Measurements from ENCODE around the gene GPC5.

GPC5 gene

DNA sequence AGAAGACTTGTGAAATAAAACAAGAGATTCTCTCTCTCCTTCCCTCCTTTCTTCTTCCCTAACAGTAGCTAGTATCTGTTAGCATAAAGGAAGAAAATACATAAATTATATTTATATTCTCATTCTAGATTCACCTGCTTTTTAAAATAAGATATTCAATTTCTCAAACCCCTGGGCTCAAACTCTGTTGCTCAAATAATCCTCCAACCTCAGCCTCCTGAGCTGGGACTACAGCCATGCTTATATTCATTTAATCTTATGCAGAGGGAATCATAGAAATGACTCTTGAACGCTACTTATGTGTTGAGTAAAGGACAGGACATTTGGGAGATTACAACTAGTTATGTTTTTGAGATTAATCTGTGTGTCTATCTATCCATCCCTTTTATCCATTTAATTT, 56.2 kb downstream of the GPC5 start:
- Histone ChIP-seq H3K36me3 (ENCODE audit: insufficient read depth, low read length) (no peaks in the 10 kb centered on the region), H3K79me2 (ENCODE audit: insufficient read depth, low read length) (no peaks in the 10 kb centered on the region), H3K27me3 (ENCODE audit: insufficient read depth, low read length) (no peaks in the 10 kb centered on the region), H2AFZ (ENCODE audit: low read length) (no peak overlapping the region), H3K9ac (ENCODE audit: low read length) (no peak overlapping the region), H3K4me1 (ENCODE audit: insufficient read depth, low read length, severe bottlenecking) (no peaks in the 10 kb centered on the region), H3K9me2 (ENCODE audit: low read depth, low read length) (no peaks in the 10 kb centered on the region), H4K20me1 (ENCODE audit: insufficient read depth, low read length) (no peaks in the 10 kb centered on the region), H3K9me3 (ENCODE audit: low read length) (no peaks in the 10 kb centered on the region), H3K27ac (ENCODE audit: low read depth, low read length, poor library complexity, severe bottlenecking) (no peak overlapping the region), H3K4me2 (ENCODE audit: low read length) (no peak overlapping the region), H3K4me3 (ENCODE audit: low read depth, low read length, poor library complexity, severe bottlenecking) (no peak overlapping the region), H3F3A (ENCODE audit: insufficient read depth, low read length) (no peaks in the 10 kb centered on the region)
- no peak for TF ChIP-seq EZH2 (IDR thresholded peaks at IDR 0.05; ENCODE audit: borderline replicate concordance, low read length)
- TF ChIP-seq, protein P1, sequence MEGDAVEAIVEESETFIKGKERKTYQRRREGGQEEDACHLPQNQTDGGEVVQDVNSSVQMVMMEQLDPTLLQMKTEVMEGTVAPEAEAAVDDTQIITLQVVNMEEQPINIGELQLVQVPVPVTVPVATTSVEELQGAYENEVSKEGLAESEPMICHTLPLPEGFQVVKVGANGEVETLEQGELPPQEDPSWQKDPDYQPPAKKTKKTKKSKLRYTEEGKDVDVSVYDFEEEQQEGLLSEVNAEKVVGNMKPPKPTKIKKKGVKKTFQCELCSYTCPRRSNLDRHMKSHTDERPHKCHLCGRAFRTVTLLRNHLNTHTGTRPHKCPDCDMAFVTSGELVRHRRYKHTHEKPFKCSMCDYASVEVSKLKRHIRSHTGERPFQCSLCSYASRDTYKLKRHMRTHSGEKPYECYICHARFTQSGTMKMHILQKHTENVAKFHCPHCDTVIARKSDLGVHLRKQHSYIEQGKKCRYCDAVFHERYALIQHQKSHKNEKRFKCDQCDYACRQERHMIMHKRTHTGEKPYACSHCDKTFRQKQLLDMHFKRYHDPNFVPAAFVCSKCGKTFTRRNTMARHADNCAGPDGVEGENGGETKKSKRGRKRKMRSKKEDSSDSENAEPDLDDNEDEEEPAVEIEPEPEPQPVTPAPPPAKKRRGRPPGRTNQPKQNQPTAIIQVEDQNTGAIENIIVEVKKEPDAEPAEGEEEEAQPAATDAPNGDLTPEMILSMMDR (IDR thresholded peaks at IDR 0.05; ENCODE audit: low read length) = no peak

DNA sequence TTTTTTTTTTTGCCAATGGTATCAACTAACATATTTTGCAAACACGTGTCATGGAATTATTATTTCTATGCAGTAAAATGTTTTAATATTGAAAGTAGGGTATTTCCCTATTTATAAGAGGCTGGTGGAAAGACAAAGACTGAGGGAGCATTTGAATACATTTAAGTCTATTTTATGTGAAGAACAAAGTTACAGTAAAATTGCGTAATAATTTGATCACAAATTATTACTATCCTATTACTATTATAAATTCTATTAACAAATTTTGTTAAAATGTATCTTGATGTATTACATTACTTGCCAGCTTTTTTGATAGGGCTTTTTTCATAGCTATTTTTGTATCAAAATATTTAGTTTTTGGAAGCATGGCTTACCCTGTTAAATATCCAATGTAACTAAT, 58.4 kb downstream of the GPC5 start:
- no peaks in the 10 kb centered on the region for H3K9me3 ChIP-seq (ENCODE audit: low read length)

DNA sequence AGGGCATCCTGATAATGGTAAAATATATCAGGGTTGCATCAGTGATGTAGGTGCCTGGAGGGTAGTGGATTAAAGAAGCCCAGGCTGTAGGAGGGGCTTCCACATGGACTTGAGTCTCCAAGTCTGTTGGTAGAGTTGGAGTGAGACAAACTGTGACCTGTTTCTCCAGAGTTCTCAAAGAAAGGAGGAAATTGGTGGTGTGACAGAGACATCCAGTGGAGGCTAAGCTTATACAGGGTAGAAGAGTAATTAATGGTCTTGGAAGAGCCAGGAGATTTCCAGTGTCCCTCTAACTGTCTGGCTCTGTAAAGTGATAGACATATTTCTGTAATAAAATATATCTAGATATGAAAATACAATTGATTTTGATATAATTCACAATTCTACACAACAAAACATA, 61.1 kb downstream of the GPC5 start:
- no peak for TF ChIP-seq EZH2 (IDR thresholded peaks at IDR 0.05; ENCODE audit: borderline replicate concordance, low read length)
- TF ChIP-seq, protein P1 (IDR thresholded peaks at IDR 0.05; ENCODE audit: low read length) = no peak
- H3K9me2 ChIP-seq (ENCODE audit: low read depth, low read length) = no peaks in the 10 kb centered on the region
- H3K9ac ChIP-seq (ENCODE audit: low read length) = no peak overlapping the region
- no peak overlapping the region for H2AFZ ChIP-seq (ENCODE audit: low read length)
- no peak overlapping the region for H3K4me3 ChIP-seq (ENCODE audit: low read depth, low read length, poor library complexity, severe bottlenecking)
- H3K27ac ChIP-seq (ENCODE audit: low read depth, low read length, poor library complexity, severe bottlenecking) = no peak overlapping the region
- H3K9me3 ChIP-seq (ENCODE audit: low read length) = no peaks in the 10 kb centered on the region
- no peaks in the 10 kb centered on the region for H3K79me2 ChIP-seq (ENCODE audit: insufficient read depth, low read length)
- no peak overlapping the region for H3K4me2 ChIP-seq (ENCODE audit: low read length)
- H3F3A ChIP-seq (ENCODE audit: insufficient read depth, low read length) = no peaks in the 10 kb centered on the region
- no peaks in the 10 kb centered on the region for H3K4me1 ChIP-seq (ENCODE audit: insufficient read depth, low read length, severe bottlenecking)
- no peaks in the 10 kb centered on the region for H4K20me1 ChIP-seq (ENCODE audit: insufficient read depth, low read length)
- H3K36me3 ChIP-seq (ENCODE audit: insufficient read depth, low read length) = no peaks in the 10 kb centered on the region
- H3K27me3 ChIP-seq (ENCODE audit: insufficient read depth, low read length) = no peaks in the 10 kb centered on the region

More for the DNA sequence above, 58.4 kb downstream of the GPC5 start:
- Histone ChIP-seq H3K36me3 (ENCODE audit: insufficient read depth, low read length) (no peaks in the 10 kb centered on the region), H4K20me1 (ENCODE audit: insufficient read depth, low read length) (no peaks in the 10 kb centered on the region), H3K4me1 (ENCODE audit: insufficient read depth, low read length, severe bottlenecking) (no peaks in the 10 kb centered on the region), H3K9me2 (ENCODE audit: low read depth, low read length) (no peaks in the 10 kb centered on the region), H2AFZ (ENCODE audit: low read length) (no peak overlapping the region), H3K4me2 (ENCODE audit: low read length) (no peak overlapping the region), H3K9ac (ENCODE audit: low read length) (no peak overlapping the region), H3K79me2 (ENCODE audit: insufficient read depth, low read length) (no peaks in the 10 kb centered on the region), H3K27ac (ENCODE audit: low read depth, low read length, poor library complexity, severe bottlenecking) (no peak overlapping the region), H3K4me3 (ENCODE audit: low read depth, low read length, poor library complexity, severe bottlenecking) (no peak overlapping the region), H3F3A (ENCODE audit: insufficient read depth, low read length) (no peaks in the 10 kb centered on the region), H3K27me3 (ENCODE audit: insufficient read depth, low read length) (no peaks in the 10 kb centered on the region)
- no peak for TF ChIP-seq EZH2 (IDR thresholded peaks at IDR 0.05; ENCODE audit: borderline replicate concordance, low read length)
- TF ChIP-seq, protein P1 (IDR thresholded peaks at IDR 0.05; ENCODE audit: low read length) = no peak

Measured in OCI-LY1 (cell line).